ENCODE measurements around the gene OLFM2.

Gene OLFM2

DNA sequence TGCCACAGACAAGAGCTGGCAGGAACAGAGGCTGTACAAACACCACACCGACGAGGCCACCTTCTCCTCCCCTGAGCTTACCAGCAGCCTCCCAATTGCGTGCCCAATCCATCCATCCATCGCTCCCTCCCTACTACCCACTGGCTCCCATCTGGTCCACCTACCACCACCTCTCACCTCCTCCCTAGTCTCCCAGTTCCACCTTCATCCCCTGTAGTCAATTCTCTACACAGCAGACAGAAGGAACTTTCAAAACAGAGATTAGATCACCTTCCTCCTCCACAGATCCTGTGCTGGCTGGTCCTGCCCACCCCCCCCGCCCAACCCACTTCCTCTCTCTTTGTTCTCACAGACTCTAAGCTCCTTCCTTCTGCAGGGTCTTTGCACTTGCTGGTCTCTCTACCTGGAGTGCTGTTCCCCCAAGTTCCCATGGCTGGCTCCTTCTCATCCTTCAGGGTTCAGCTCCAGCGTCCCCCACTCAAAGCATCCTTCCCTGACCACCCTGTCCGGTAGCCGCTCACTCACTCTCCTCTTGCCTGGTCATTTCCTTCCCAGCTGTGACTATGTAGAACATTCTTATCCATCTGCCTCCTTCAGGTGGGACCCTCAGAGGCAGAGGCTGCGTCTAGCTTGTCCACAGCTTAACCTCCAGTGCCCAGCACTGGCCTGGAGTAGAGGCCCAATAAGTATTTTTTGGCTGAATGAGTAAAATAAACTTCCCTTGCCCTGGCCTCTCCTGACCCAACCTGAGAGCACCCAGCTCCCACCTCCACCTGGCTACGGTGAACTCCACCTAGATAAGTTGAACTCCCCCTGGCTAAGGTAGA lies 78.2 kb downstream of the OLFM2 start:
- H3K36me3 ChIP-seq (ENCODE audit: control insufficient read depth, insufficient read depth, low read length) = no peaks in the 10 kb centered on the region
- H3K4me3 ChIP-seq (replicated peaks; ENCODE audit: low read depth, low read length) = no peak overlapping the region
- no peak for DNase-seq (ENCODE audit: extremely low read depth, insufficient read length)
- no peaks in the 10 kb centered on the region for H3K27me3 ChIP-seq (replicated peaks; ENCODE audit: control insufficient read depth, insufficient read depth, low read length)
- no peak for TF ChIP-seq CTCF (IDR thresholded peaks at IDR 0.05; ENCODE audit: insufficient read depth, low read length, poor library complexity, severe bottlenecking)

GRCh38 chr19:9857076-9857721 lies 79.1 kb downstream of the OLFM2 start:
- no peak for DNase-seq (ENCODE audit: extremely low read depth, insufficient read length)
- Histone ChIP-seq H3K36me3 (ENCODE audit: control insufficient read depth, insufficient read depth, low read length) (no peaks in the 10 kb centered on the region), H3K27me3 (replicated peaks; ENCODE audit: control insufficient read depth, insufficient read depth, low read length) (no peaks in the 10 kb centered on the region), H3K4me3 (replicated peaks; ENCODE audit: low read depth, low read length) (no peak overlapping the region)
- TF ChIP-seq CTCF (IDR thresholded peaks at IDR 0.05; ENCODE audit: insufficient read depth, low read length, poor library complexity, severe bottlenecking) = no peak

DNA sequence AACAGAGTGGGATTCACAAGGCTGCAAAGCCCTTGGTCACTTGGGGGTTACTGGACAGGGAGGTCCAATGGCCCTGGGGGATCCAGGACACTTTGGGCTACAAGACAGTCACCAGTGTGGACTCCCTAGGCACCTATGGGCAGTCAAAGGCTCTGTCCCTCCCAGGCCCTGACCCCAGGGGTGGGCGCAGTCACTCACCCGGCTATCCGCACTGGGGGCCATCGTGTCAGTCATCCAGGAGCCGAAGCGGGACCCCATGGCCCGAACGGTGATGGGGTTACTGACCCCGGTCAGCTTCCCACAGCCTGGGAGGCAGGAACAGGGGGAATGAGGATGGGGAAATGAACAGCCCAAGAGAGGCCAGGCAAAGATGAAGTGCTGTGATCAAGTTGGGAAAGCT lies 79.7 kb downstream of the OLFM2 start:
- Histone ChIP-seq H3K4me3 (replicated peaks; ENCODE audit: low read depth, low read length) (no peak overlapping the region), H3K27me3 (replicated peaks; ENCODE audit: control insufficient read depth, insufficient read depth, low read length) (no peaks in the 10 kb centered on the region), H3K36me3 (ENCODE audit: control insufficient read depth, insufficient read depth, low read length) (no peaks in the 10 kb centered on the region)
- no peak for TF ChIP-seq CTCF (IDR thresholded peaks at IDR 0.05; ENCODE audit: insufficient read depth, low read length, poor library complexity, severe bottlenecking)
- DNase-seq (ENCODE audit: extremely low read depth, insufficient read length) = no peak

- Histone ChIP-seq H3K27me3 (replicated peaks; ENCODE audit: control insufficient read depth, insufficient read depth, low read length) (no peaks in the 10 kb centered on the region), H3K36me3 (ENCODE audit: control insufficient read depth, insufficient read depth, low read length) (peaks cover 1% of the 10 kb centered on the region; the same call in 1 of the 2 replicates), H3K4me3 (replicated peaks; ENCODE audit: low read depth, low read length) (no peak overlapping the region)
- no peak for TF ChIP-seq CTCF (IDR thresholded peaks at IDR 0.05; ENCODE audit: insufficient read depth, low read length, poor library complexity, severe bottlenecking)
- DNase-seq (ENCODE audit: extremely low read depth, insufficient read length) = no peak
These were observed 82.0 kb downstream of the OLFM2 start for GRCh38 chr19:9854282-9854846.

DNA sequence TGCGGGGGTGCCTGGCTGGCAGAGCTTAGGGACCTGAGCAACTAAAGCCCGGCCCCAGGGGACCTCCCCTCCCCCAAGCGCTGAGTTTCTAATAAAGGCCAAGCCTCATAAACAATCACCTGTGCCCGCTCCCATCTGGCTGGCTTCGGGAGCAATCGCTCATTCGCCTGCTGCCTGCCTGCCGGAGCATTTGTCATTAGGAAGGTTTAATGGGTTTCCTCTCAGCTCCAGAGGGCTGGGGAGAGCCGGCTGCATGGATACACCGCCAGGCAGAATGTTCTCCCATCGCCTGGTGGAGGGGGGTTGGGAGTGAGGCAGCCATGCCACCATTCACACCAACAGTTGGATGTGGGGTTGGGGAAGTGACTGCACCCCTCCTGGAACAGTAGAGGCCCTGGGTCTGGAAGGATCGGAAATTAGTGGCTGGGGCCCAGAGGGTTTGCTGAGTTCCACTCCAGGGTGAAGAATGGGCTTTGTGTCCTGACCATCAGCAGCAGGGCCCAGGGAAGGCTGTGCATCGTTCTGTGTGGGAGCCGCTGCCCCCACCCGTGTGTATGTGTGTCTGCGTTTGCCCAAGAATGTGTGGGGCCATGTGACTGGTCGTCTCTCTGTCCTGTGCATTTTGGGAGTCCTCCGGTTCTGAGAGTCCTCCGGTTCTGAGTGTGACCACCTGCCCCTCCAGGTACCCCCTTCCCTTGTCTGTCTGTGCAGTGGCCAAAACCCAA lies 85.9 kb downstream of the OLFM2 start:
- no peak for TF ChIP-seq CTCF (IDR thresholded peaks at IDR 0.05; ENCODE audit: insufficient read depth, low read length, poor library complexity, severe bottlenecking)
- DNase-seq (ENCODE audit: extremely low read depth, insufficient read length) = no peak
- no peak overlapping the region for H3K4me3 ChIP-seq (replicated peaks; ENCODE audit: low read depth, low read length)
- H3K36me3 ChIP-seq (ENCODE audit: control insufficient read depth, insufficient read depth, low read length) = peaks cover 23% of the 10 kb centered on the region
- H3K27me3 ChIP-seq (replicated peaks; ENCODE audit: control insufficient read depth, insufficient read depth, low read length) = no peaks in the 10 kb centered on the region

All from GM06990 (cell line).